GM13976 (cell line): ENCODE data around the gene ZNF519.

Experiments used
- DNase-seq: peaks from one replicate; pipeline ENCODE4 v3.0.0; 2012; ENCODE audit warnings: low spot score
- in situ Hi-C: fragments of 300-500 bp; cut with MboI; formaldehyde crosslinking; loops from one replicate; pipeline ENCODE4 v1.12.0; 2022; ENCODE audit warnings: low sequenced_read_pairs, mixed read lengths, inconsistent platforms; ENCODE audit not compliant: unreplicated experiment
- TF ChIP-seq, protein P1 (sequence below): IDR thresholded peaks from 2 replicates; pipeline ENCODE4 v1.5.1; 2012; ENCODE audit warnings: borderline replicate concordance, mild to moderate bottlenecking; ENCODE audit not compliant: insufficient read depth; ENCODE audit errors: extremely low read depth, missing control alignments, control extremely low read depth

ZNF519 gene

DNA sequence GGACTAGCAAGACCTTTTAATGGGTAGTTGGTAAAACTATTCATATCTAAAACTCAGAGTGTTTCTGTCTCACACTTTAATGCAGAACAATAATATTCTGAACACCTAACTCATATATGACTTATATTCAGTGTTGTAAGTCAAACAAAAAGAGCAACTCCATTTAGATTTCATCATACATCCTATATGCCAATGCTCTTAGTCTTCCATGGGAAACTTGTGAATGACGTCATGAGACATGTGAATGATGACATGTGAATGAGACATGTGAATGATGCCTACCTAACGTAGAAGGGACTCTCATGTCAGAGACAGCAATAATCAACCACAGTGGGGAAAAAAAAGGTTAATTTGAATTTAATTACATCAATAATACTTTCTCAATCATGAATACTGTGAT is 28.0 kb downstream of the ZNF519 start:
- no peak for DNase-seq
- in situ Hi-C loops: no loop called here
- TF ChIP-seq, protein P1, sequence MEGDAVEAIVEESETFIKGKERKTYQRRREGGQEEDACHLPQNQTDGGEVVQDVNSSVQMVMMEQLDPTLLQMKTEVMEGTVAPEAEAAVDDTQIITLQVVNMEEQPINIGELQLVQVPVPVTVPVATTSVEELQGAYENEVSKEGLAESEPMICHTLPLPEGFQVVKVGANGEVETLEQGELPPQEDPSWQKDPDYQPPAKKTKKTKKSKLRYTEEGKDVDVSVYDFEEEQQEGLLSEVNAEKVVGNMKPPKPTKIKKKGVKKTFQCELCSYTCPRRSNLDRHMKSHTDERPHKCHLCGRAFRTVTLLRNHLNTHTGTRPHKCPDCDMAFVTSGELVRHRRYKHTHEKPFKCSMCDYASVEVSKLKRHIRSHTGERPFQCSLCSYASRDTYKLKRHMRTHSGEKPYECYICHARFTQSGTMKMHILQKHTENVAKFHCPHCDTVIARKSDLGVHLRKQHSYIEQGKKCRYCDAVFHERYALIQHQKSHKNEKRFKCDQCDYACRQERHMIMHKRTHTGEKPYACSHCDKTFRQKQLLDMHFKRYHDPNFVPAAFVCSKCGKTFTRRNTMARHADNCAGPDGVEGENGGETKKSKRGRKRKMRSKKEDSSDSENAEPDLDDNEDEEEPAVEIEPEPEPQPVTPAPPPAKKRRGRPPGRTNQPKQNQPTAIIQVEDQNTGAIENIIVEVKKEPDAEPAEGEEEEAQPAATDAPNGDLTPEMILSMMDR: no peak

DNA sequence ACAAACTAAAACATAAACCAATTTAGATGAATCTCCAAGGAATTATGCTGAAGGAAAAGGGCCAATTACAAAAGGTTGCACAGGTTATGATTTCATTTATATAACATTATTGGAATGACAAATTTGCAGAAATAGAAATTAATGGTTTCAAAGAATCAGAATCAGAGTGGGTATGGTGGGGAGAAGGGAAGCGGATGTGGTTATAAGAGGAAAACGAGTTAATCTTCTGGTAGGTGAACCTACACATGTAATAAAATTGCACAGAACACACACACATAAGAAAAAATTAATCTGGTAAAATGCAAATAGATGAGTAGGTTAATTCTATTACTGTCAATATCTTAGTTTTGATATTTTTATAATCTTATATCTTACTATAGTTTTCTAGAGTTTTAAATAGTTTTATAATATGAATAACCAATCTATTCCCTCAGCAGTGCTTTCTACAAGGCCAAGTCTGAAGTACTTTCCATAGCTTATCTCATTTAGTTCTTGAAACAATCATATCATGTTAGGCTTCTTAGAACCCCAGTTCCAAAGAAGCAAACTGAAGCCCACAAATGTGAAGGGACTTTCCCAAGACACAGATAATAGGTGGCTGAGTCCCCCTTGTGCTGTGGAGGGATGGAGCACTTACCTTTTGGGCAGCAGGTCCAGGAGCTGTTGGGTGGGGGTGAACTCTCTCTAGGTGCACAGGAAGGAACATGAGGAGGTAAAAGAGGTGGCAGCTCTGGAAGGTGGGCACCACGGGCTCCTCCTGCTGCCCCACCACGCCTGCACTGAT is 31.5 kb downstream of the ZNF519 start:
- TF ChIP-seq, protein P1: no peak
- DNase-seq: no peak
- in situ Hi-C loops: no loop called here

DNA sequence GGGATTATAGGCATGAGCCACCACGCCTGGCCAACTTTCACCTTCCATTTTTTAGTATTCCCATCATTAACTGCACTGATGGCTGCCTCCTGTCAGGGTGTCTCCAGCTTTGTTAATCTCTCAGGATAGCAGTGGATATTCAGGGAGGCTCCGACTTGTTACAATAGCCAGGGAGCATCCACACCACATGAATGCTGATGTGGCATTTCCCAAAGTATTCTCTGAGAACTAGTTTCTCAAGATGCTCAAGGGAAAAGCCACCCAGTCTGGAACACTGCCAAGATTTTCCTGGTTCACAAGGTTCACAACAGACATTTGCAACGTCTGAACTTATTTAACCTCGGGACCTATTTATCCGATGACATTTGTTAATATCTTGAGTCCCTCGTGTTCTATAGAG is 33.8 kb downstream of the ZNF519 start:
- no peak for DNase-seq
- TF ChIP-seq, protein P1: no peak
- in situ Hi-C loops: no loop called here

DNA sequence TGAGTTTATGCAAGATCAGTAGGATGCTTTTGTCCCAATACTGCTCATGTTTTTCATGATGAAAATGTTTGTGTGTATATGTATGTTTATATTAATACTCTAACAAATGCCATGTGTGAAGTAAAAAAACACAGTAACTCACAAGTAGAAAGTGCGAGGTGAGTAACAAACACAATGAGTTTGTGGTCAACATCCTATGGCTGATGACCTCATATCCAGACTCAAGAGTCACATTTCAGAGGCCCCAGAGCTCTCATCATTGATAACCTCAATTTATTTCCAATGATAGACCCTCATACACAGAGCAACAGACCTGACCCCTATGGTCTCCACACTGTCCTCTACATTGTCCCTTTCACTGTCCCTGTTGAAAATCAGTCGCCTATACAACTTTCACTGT is 34.5 kb downstream of the ZNF519 start:
- in situ Hi-C loops: no loop called here
- DNase-seq: no peak

DNA sequence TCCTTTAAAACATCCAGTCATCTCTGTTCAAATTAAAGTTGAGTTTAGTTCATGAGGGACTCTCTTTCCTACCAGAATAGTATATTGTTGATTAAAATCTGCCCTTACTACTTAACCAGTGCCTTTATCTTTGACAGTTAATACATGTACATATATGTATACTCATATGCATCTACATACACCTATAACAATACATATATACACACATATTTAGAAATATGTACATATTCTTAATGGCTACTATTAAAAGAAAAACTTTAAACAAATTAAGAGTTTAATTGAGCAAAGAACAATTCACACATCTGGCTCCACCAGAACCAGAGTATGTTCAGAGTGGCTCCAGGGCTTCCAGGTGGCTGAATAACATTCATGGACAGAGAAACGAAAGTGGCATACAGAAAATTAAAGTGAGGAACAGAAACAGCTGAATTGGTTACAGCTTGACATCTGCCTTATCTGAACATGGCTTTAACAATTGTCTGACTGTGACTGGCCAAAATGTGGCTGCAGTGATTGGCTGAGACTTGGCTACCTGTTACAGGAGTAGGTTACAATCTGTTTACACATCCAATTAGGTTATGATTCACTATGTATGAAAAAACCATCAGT is 38.8 kb downstream of the ZNF519 start:
- in situ Hi-C loops: no loop called here

More for the DNA sequence above, 34.5 kb downstream of the ZNF519 start:
- TF ChIP-seq, protein P1: no peak

DNA sequence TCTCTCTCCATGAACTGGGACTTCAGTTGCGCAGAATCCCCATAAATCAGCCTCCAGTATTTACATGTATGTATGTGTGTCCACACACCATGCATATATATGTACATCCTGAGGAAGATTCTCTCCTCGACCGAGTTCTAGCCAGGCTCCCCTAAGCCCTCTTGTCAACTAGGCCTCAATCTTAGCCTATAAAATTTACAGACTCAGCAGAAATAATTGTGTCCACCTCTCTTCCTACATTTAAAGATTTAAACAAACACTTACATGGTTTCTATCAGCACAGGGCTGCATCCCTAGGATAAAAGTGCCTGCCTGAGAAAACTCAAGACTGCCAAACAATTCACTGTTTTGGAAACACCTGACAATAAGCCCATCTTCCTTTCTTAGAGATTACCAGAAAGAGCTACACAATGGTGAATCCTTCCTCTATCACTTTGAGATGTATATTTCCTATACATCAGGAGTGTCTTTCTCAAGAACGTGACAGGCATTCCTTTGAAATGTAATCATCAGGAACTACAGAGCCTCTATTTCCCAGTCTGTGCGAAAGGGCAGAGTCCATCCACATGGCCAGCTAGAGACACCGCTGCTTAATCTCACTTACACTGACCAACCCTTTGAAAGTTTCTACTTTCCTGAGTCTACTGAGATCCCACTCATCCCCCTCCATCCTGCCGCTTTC is 39.5 kb downstream of the ZNF519 start:
- DNase-seq: no peak
- in situ Hi-C loops: no loop called here
- TF ChIP-seq, protein P1: no peak

More for the DNA sequence above, 38.8 kb downstream of the ZNF519 start:
- TF ChIP-seq, protein P1: no peak
- no peak for DNase-seq
